T-helper 2 cell treated with Interferon-gamma antibody and Interleukin-4, amounts not matched to agents 100 ng/mL and 5 ng/mL, for 36 hours (primary cell): ENCODE measurements around the gene LBR. TPM values are rescaled to one million over a fixed set of nuclear protein-coding genes. Genes with fewer than 3 reads are reported as not detected.
"Not testable (repeated sequence)": the region's sequence is repeated elsewhere in the genome, so short reads cannot be mapped to it uniquely, and the experiment has no call there.

Experiments
- intact Hi-C: fragments of 100-400 bp; cut with micrococcal nuclease; formaldehyde crosslinking; loops from one replicate; pipeline ENCODE4 v1.15.1; 2023
- total RNA-seq: library from RNA; stranded (reverse); gene quantifications from 2 replicates; pipeline ENCODE4 v1.2.3, GENCODE V29; 2022

LBR gene
- total RNA-seq, 1 donor from 2014 or later, result 244 TPM

- intact Hi-C loops, result no loop called here
Observed at GRCh38 chr1:225388372-225388771, 39.5 kb downstream of the LBR start.

DNA sequence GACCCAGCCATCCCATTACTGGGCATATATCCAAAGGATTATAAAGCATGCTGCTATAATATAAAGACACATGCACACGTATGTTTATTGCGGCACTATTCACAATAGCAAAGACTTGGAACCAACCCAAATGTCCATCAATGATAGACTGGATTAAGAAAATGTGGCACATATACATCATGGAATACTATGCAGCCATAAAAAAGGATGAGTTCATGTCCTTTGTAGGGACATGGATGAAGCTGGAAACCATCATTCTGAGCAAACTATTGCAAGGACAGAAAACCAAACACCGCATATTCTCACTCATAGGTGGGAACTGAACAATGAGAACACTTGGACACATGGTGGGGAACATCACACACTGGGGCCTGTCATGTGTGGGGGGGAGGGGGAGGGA, 41.0 kb downstream of the LBR start:
- intact Hi-C loops, result not testable (repeated sequence)

- intact Hi-C loops, result no loop called here
Observed at GRCh38 chr1:225380691-225381090, 47.1 kb downstream of the LBR start.

GRCh38 chr1:225378880-225379279, 49.0 kb downstream of the LBR start:
- intact Hi-C loops, result no loop called here

DNA sequence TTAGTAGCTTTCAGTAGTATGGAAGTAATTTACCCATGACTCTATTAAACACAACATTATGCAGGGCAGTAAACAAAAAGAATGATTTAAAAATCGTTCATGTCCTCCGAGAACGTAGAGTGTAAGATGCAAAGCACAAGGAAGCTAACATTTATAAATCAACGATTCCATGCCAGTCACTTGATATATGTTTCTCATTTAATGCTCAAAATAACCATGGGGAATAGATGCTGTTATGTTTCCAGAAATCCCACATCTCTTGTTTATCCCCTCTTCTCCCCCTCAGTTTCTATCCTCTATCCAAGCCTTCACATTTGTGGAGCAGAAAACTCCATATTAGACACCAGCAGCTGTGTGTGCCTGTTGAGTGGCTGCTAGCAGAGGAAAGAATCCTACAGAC, 52.8 kb downstream of the LBR start:
- intact Hi-C loops, result no loop called here

GRCh38 chr1:225373155-225373554, 54.7 kb downstream of the LBR start:
- intact Hi-C loops, result no loop called here

- intact Hi-C loops, result no loop called here
Observed at GRCh38 chr1:225371366-225372010, 56.4 kb downstream of the LBR start.

- intact Hi-C loops, result no loop called here
Observed at GRCh38 chr1:225368036-225368552, 59.7 kb downstream of the LBR start.

DNA sequence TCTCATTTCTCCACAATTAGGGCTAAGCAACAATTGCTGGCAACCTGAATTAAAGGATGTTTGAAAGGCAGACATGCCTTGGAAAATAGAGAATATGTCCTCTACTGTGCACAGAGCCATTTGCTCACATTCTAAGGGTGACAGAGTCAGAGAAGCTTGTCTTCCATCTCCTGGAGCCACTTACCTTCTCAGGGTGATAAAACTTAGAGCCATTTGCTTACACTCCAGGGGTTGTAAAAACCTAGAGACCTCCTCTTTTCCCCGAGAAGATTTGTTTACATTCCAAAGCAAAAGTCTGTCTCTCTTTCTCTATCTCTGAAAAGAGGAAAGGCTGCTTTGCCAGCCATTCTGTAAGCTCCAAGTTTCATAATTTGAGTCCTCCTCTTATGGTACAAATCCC, 61.3 kb downstream of the LBR start:
- intact Hi-C loops, result no loop called here

- intact Hi-C loops, result no loop called here
Observed at GRCh38 chr1:225366018-225366417, 61.8 kb downstream of the LBR start.

DNA sequence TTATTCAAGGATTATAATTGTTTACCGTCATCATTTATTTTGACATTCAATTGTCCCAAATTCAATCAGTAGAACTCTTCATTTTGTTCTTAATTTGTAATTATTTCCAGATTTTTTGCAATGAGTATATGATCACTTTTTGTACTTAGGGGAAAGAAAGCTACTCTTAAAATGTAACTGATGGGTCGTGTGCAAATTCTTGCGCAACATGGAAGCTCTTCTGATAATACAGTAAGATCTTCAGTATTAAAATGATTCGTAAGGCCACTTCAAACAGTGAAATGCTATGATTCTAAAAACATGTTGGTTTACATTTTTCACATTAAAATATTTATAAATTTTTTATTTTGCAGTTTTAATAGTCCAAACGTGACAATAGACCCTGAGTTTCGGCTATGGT, 63.4 kb downstream of the LBR start:
- intact Hi-C loops, result no loop called here

- intact Hi-C loops, result no loop called here
Observed at GRCh38 chr1:225362805-225363204, 65.0 kb downstream of the LBR start.

DNA sequence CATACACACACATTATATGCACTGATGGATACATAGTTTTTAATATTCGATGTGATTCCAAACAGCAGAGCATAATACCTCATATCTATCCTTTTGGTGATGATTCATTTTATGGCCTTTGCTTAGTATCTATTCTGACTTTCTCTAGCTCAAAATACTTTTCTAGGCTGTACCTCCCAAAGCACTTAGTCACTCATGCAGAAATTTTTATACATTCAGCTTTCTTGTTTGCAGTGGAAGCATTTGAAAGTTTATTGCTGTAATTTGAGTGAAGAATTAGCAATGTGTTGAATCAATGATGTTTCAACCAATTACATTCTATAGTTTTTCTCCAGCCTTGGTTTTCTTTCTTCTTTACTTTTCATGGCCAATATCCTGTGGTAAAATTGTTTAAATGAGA, 66.7 kb downstream of the LBR start:
- intact Hi-C loops, result no loop called here

GRCh38 chr1:225360119-225360518, 67.7 kb downstream of the LBR start:
- intact Hi-C loops, result no loop called here

DNA sequence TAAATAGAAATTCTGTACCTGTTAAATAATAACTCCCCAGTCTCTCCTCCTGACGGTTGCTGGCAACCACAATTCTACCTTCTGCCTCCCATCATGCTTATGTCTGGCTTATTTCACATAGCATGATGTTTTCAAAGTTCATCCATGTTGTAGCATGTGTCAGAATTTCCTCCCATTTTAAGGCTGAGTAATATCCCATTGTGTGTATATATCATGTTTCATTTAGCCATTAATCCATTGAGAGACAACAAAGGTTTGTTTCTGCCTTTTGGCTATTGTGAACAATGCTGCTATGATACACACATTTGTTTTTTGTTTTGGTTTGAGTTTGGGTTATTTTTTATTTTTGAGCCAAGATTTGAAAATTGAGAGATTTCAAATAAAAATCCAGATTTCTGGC, 72.0 kb downstream of the LBR start:
- intact Hi-C loops, result no loop called here

GRCh38 chr1:225354906-225355305, 72.9 kb downstream of the LBR start:
- intact Hi-C loops, result no loop called here

Other genes starting within 250 kb of the LBR start
- gene ENAH, start 225.1 kb upstream of the LBR start, total RNA-seq, result 0.07 TPM in 1 of 2 replicates, not detected in the other